ENCODE results near the gene PTEN.

Gene PTEN

GRCh38 chr10:87930934-87931835 is 67.8 kb downstream of the PTEN start:
- TF ChIP-seq ZFX (IDR thresholded peaks at IDR 0.05; ENCODE audit: borderline replicate concordance), result no peak
- TF ChIP-seq CTCF (IDR thresholded peaks at IDR 0.05), result no peak
- no peak overlapping the region for H3K27ac ChIP-seq

- H3K27ac ChIP-seq, result no peak overlapping the region
- TF ChIP-seq CTCF (IDR thresholded peaks at IDR 0.05), result no peak
- TF ChIP-seq ZFX (IDR thresholded peaks at IDR 0.05; ENCODE audit: borderline replicate concordance), result no peak
Measured at GRCh38 chr10:87931836-87932230, 68.4 kb downstream of the PTEN start.

- no peak for TF ChIP-seq CTCF (IDR thresholded peaks at IDR 0.05)
- no peak for TF ChIP-seq ZFX (IDR thresholded peaks at IDR 0.05; ENCODE audit: borderline replicate concordance)
- H3K27ac ChIP-seq, result no peak overlapping the region
Measured at GRCh38 chr10:87935290-87936141, 72.1 kb downstream of the PTEN start.

- no peak overlapping the region for H3K27ac ChIP-seq
- TF ChIP-seq ZFX (IDR thresholded peaks at IDR 0.05; ENCODE audit: borderline replicate concordance) (no peak), CTCF (IDR thresholded peaks at IDR 0.05) (no peak)
Measured at GRCh38 chr10:87940210-87940609, 76.8 kb downstream of the PTEN start.

GRCh38 chr10:87942884-87943527 is 79.6 kb downstream of the PTEN start:
- H3K27ac ChIP-seq, result no peak overlapping the region
- no peak for TF ChIP-seq CTCF (IDR thresholded peaks at IDR 0.05)
- TF ChIP-seq ZFX (IDR thresholded peaks at IDR 0.05; ENCODE audit: borderline replicate concordance), result no peak

GRCh38 chr10:87945984-87946383 is 82.6 kb downstream of the PTEN start:
- no peak overlapping the region for H3K27ac ChIP-seq
- no peak for TF ChIP-seq CTCF (IDR thresholded peaks at IDR 0.05)
- TF ChIP-seq ZFX (IDR thresholded peaks at IDR 0.05; ENCODE audit: borderline replicate concordance), result no peak

Data from 22Rv1 (cell line).